Mesenteric fat pad (tissue), 1 donor: ENCODE data around the gene INPPL1. TPM values are rescaled to one million over a fixed set of nuclear protein-coding genes. Genes with fewer than 3 reads are reported as not detected.
A peak's percentile ranks its signal among the peaks of the same experiment; 100 is the strongest.
"Not testable (repeated sequence)": the region's sequence is repeated elsewhere in the genome, so short reads cannot be mapped to it uniquely, and the experiment has no call there.

Source experiments
- DNase-seq: peaks from one replicate; pipeline ENCODE4 v3.0.0-alpha.2; 2020; ENCODE audit warnings: low spot score
- long read RNA-seq: library from polyadenylated mRNA; unstranded; transcript quantifications from one replicate; pipeline ENCODE4 v2.0.0, GENCODE V29; 2020
- total RNA-seq: library from RNA; stranded (reverse); fragmentation: NEBNext Ultra II Directional; extraction: Animal tissue kit (Norgen Biotek cat#: 25700); gene quantifications from one replicate; pipeline ENCODE4 v1.2.1, GENCODE V29; 2021
- donor health status: DM: yes; HTN: yes; CAD: no.

INPPL1 gene
- 107 TPM for total RNA-seq
- long read RNA-seq, partial matches to known transcripts = 23 of 25 reads
- long read RNA-seq, other reads (novel, unspliced or antisense) = 2 of 25 reads

- DNase-seq = peak; percentile 91
Observed at GRCh38 chr11:72224564-72225410, at the start of gene INPPL1. Gene INPPL1 (plus strand): TSS chr11:72224767. CDS start chr11:72224985, 218 bp downstream.

- no peak for DNase-seq
Observed at GRCh38 chr11:72177656-72178055, 46.9 kb upstream of the INPPL1 start.

- DNase-seq = no peak
Observed at GRCh38 chr11:72179049-72179803, 45.3 kb upstream of the INPPL1 start.

- DNase-seq = no peak
Observed at GRCh38 chr11:72179804-72180396, 44.7 kb upstream of the INPPL1 start.

- not testable (repeated sequence) for DNase-seq
Observed at GRCh38 chr11:72180892-72181552, 43.5 kb upstream of the INPPL1 start.

GRCh38 chr11:72181553-72181958 is 43.0 kb upstream of the INPPL1 start:
- DNase-seq = peak; percentile 45

- DNase-seq = no peak
Observed at GRCh38 chr11:72188267-72188666, 36.3 kb upstream of the INPPL1 start.

- no peak for DNase-seq
Observed at GRCh38 chr11:72189455-72190250, 34.9 kb upstream of the INPPL1 start.

GRCh38 chr11:72190631-72191071 is 33.9 kb upstream of the INPPL1 start:
- DNase-seq = peak; percentile 53

- peak; percentile 77 for DNase-seq
Observed at GRCh38 chr11:72191961-72192381, 32.6 kb upstream of the INPPL1 start, which contains the start of gene FOLR1. Gene FOLR1 (plus strand): TSS chr11:72192140. CDS start chr11:72192174, 34 bp downstream.

- peak; percentile 64 for DNase-seq
Observed at GRCh38 chr11:72195518-72196270, 28.9 kb upstream of the INPPL1 start.

- not testable (repeated sequence) for DNase-seq
Observed at GRCh38 chr11:72201445-72201844, 23.1 kb upstream of the INPPL1 start.

GRCh38 chr11:72202571-72202970 is 22.0 kb upstream of the INPPL1 start:
- peak; percentile 51 for DNase-seq

- DNase-seq = peak; percentile 2
Observed at GRCh38 chr11:72203163-72203562, 21.4 kb upstream of the INPPL1 start.

GRCh38 chr11:72204886-72205285 is 19.7 kb upstream of the INPPL1 start:
- no peak for DNase-seq

- peak; percentile 22 for DNase-seq
Observed at GRCh38 chr11:72206794-72207193, 17.8 kb upstream of the INPPL1 start.

GRCh38 chr11:72208281-72208680 is 16.3 kb upstream of the INPPL1 start:
- DNase-seq = no peak

GRCh38 chr11:72209101-72209500 is 15.5 kb upstream of the INPPL1 start:
- DNase-seq = peak; percentile 16

GRCh38 chr11:72216638-72217037 is 7.9 kb upstream of the INPPL1 start, which contains the start of gene FOLR2:
Gene FOLR2 (plus strand): TSS chr11:72216794. CDS start chr11:72218585, 1,791 bp downstream.
- peak; percentile 45 for DNase-seq
